ENCODE measurements around the gene TANGO2.

DNA sequence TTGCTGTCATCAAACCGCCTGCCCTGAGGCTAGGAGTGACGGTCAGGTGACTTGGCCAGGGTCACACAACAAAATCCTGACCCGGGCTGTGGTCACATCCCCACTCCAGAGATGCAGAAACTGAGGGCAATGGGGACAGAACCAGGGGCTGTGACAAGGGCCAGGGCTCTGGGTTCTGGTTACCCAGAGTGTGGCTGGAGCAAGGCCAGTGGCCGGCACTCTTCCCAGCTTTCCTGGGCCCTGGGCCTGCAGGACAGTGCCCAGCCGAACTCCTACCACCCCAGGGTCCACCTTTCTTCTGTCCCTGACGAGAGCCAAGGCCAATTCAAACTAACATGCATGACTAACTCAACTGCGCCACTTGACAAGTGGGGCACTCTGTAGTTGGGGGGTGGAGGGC is 40.1 kb upstream of the TANGO2 start:
- TF ChIP-seq CTCF (IDR thresholded peaks at IDR 0.05) (no peak), POLR2A (IDR thresholded peaks at IDR 0.05) (no peak)
